Stimulated activated CD4-positive, alpha-beta T cell treated with anti-CD3 and anti-CD28 coated beads, Interleukin-4, amount 100 ng/mL, for 1 hour (primary cell): Measurements from ENCODE around the gene PACS2.
"Not testable (repeated sequence)": the region's sequence is repeated elsewhere in the genome, so short reads cannot be mapped to it uniquely, and the experiment has no call there.

Experiments used
- DNase-seq: peaks from one replicate; pipeline ENCODE4 v3.0.0-alpha.2; 2020

The PACS2 gene

DNA sequence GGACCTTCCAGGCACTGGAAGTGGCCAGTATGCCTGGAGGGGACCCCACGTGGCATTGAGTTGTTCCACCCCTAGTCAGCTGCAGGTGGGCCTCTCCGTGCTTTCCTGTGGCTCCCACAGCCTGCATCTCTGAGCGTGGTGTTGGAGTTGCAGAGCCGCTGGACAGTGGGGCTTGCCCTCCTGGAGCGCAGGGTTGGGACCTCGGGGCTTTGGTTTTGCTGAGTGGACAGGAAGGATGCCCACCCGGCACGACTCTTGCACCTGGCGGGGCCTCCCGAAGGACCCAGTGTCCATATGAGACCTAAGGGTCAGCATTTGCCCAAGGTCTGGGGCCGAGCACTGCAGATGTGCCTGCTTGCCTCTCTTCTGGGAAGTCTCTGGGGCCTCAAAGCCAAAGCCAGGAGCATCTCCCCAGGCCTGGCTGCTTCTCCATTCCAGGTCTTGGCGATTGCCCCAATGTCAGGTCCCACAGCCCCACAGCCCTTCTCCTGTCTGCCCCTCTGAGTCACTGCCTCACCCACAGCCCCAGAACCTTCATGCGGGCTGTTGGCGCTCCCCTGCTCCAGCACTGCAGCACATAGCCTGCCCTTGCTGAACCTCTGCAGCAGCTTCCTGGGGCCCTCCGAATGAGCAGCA lies 1.5 kb downstream of the PACS2 start:
- no peak for DNase-seq

DNA sequence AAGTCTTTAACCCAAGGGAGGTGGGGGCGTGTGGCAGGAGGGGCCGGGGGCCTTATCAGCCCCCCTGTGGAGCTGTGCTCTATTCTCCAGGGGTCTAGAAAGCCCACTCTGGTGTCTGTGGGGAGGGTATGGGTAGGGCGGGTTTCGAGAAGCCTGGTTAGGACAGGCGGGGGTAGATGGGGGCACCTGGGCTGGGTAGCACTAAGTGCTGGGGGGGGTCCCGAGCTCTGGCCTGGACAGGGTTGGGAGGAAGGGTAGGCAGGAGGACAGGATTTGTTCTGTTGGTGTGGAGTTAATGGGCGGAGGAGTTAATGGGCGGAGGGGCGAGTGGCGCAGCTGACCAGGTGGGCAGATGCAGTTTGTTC lies 2.0 kb downstream of the PACS2 start:
- no peak for DNase-seq

DNA sequence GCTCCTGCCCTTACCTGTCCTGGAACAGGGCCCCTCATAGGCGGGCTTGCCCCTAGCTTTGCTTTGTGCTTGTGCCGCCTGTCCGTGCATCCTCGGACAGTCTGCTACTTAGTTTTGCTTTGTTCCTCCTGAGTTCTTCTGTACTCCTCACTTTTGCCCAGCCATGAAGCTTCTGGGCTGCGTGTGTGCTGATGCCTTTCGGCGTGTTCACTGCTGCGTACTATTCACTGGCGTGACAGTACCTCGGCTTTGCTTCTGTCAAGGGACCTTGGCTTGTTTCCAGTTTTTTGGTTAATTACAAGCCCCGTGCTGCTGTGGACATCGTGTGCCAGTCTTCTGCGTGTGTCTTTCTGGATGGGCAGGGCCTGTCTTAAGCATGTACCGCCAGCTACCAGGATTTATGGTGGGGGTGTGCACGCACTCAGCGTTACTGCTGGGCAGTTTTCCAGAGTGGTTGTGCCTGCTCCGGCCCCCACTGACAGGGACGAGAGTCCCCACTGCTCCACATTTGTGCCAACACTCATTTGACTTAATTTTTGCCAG lies 2.5 kb downstream of the PACS2 start:
- no peak for DNase-seq

DNA sequence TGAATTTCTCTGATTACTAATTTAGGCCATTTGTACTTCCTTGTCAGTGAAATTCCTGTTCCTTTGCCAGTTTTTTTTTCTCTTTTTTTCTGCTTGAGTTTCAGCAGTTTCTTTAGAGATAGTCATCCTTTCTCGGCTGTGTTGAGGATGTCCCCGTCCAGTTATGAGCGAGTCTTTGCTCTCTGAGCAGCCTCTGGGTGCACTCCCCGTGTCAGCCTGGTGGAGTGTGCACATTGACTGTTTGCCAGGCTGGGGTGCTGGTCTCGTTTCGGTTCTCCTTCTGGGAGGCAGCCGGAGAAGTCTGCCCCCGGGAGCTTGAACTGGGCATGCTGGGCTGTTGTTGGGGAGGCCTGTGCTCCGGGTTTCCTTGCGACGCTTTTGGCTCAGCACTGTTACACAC lies 3.0 kb downstream of the PACS2 start:
- no peak for DNase-seq

DNA sequence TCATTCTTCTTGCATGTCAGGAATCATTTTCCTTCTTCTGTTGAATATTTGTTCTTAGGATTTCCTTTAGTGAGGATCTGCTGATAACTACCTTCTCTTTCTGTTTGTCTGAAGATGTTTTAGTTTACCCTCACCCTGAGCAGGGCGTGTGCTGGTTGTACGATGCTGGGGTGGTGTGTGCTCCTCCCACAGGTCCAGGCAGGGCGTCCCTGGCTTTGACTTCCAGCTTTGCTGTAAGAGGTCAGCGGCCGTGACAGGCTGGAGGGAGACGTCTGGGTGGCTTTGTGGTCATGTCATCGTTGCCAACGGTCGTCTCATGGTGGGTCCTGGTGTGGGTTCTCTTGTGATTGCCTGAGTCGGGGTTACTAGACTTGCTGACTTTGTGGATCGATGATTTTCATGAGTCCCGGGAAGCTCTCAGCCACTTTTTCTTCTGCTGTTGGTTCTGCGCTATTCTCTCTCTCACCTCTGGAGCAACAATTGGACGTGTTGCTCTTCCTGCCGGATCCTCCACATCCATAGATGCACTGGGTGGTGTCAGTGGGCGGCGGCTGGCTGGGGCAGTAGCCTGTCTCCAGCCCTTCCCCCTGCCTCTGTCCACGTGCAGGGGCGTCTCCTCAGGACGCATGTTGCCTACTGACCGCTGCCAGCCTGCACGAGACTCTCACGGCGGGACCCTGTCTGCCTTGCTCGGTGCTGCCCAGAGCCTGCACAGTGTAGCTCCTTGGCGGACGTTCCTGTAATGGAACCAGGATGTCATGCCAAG lies 8.4 kb downstream of the PACS2 start:
- no peak for DNase-seq

DNA sequence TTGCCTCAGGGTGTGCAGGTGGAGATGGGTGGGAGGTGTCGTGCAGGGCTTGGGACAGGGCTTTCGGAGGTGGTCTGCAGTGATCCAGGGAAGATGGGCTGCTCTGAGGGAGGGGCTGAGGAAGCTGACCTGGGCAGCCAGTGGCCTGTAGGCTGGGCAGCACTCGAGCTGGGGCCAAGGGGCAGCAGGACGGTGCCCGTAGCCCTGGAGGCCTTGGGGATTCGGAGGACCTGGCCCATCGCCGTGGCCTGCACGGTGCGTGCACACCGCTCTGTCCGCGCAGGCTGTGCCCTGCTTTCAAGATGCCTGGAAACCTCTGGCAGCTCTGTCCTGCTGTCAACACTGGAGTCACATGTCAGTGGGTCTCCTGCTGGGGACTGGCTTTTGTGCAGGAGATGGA lies 9.1 kb downstream of the PACS2 start:
- no peak for DNase-seq

DNA sequence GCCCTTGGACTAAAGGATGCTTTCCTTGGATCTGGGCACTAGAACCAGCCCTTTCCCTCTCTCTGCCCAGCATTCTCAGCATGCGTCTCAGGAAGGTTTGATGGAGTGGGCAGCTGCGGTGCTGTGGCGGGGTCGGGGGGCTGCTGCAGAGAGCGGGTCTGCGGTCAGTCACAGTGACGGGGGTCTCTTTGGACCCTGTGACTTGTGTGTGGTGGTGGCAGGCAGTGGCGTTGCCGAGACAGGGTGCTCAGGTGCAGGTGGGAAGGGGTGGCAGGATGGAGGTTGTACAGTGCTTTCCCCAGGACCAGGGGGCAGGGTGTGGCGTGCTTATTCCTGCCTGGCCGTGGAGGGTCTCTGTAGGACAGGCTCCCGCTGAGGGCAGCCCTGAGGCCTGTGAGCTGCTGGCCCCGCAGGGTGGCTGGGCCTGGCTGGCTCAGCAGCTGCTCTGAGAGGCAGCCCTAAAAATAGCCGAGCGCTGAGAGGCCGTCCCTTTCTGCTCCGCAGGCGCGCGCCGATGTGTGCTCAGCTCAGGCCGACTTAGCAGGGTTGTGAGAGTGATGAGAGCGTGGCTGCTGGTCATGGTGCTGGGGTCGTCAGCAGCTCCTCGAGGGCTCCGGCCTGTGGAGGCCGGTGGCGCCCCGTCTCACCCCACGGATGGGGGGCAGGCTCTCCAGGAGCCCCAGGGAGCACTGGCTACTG lies 9.7 kb downstream of the PACS2 start:
- no peak for DNase-seq

DNA sequence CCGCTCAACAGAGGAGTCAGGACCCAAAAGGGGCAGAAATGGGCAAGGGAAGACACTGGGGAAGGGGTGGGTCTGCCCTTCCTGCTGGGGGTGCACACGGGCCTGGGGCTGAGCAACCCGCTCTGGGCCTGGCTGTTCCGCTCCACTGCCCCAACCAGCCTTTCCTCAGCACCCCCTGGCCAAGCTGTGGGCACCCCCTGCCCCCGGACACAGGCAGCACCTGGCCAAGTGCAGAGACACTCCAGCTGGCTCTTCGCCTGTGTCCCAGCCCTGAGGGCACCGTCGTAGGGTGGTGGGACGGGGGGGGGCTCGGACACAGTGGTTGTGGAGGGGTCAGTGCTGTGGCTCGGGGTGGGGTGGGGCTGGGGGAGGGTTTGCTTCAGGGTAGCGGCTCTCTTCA lies 10.3 kb downstream of the PACS2 start:
- DNase-seq: no peak

DNA sequence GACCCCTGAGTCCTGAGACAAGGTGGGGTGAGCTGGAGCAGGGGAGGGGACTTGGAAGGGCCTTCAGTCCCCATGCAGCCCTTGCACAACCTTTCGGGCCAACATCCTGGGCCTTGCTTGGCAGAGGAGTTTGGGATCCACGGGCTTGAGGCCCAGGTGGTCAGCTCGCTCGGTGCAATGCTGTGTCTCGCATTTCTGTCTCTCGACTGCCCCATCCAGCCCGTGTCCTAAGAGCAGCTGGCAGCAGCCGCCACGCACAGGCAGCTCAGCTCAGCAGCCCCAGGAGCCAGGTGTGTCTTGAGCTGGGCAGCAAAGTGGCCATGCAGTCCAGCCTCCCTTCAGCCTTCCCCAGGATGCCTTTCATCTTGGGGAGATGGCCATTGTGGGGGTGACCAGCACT lies 10.8 kb downstream of the PACS2 start:
- no peak for DNase-seq

DNA sequence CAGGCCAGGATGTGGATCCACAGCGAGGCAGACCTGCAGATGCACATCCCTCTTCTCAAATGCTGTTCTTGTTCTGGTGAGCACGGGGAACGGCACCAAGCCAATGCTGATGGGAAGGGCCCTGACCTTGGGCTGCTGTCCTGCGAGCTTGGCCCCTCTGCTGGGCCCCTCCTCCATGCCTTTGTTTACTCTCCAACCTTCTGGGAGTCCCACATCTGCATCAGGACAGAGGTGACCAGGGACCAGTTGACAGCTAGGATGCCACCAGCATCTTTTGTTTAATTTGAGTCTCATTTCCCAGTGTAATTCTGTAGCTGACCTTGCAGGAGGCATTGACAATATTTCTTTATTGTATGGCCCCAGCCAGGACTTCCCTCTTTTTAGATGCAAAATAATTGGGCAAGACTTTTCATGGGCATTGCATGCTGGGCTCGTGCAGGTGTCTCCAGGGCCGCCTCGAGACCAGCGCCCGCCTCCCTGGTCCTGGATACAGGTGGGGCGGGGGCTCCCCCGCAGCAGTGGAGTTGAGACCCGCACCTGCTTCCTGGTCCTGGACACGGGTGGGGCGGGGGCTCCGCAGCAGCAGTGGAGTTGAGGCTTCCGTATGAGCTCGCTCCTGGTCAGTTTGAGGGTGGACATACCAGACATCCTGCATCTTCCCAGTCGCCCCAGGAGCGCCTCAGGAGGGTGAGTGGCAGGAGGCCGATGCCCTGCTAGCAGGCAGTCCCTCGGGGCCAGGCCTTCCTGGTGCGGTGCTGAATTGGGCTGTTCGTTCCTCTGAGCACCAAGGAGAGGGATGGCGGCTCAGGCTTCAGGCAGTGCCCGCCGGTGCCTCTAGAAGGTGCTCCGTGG lies 11.4 kb downstream of the PACS2 start:
- DNase-seq: no peak

DNA sequence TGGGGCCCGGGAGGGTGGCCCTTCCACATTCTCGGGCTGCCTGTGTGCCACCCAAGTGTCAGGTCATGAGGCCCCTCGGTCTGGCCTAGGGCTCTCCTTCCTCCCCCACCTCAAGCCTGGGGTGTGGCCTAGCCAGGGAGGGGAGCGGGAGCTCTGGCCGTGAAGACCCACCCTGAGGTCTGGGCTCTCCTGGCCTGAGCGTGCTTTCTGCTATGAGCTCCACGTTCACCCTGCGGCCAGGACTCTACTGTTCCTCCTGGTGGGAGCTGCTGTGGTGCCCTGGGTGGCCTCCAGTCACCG lies 12.0 kb downstream of the PACS2 start:
- no peak for DNase-seq

DNA sequence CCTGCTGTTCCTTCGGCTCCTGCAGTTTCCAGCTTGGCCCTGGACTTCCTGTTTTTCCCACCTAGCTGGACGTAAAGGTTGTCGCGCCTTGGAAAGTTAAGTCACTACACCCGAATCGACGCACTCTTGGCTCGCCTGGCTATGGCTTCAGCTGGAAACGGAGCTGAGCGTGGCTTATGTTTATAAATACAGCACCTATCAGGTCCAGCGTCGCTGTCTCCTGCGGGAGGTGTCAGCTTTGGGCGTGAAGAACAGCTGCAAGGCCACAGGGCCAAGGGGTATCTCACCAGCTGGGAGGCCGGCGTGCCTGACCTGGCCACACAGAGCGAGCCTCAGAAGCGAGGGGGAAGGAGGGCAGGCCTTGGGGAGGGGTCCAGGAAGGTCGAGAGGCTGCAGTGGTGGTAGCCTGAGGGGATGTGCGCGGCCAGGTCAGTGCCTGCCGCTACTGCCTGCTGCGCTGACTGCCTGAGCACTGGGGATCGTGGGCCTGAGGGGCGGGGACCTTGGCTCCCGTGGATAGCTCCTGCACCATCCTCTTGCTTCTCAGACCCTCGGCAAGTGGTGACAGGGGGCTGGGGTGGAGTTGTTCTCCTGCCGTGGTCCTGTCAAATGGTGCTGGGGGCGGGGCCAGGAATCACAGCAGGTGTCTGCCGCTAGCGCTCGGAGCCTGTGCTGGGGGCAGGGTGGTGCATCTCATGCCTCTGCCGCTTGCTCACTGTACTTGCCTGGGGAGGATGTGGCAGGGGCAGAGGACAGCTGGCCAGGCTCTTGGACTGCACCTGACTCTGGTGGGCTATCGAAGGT lies 12.5 kb downstream of the PACS2 start:
- no peak for DNase-seq

DNA sequence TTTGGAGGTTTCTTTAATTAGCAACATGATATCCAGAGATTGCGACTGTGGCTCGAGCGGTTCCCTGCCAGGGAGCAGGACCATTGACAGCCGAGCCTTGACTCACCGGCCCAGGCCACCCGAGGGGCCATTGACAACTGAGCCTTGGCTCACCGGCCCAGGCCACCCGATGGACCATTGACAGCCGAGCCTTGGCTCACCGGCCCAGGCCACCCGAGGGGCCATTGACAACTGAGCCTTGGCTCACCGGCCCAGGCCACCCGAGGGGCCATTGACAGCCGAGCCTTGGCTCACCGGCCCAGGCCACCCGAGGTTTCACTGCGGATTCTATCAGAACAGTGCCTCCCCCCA lies 13.1 kb downstream of the PACS2 start:
- DNase-seq: not testable (repeated sequence)

DNA sequence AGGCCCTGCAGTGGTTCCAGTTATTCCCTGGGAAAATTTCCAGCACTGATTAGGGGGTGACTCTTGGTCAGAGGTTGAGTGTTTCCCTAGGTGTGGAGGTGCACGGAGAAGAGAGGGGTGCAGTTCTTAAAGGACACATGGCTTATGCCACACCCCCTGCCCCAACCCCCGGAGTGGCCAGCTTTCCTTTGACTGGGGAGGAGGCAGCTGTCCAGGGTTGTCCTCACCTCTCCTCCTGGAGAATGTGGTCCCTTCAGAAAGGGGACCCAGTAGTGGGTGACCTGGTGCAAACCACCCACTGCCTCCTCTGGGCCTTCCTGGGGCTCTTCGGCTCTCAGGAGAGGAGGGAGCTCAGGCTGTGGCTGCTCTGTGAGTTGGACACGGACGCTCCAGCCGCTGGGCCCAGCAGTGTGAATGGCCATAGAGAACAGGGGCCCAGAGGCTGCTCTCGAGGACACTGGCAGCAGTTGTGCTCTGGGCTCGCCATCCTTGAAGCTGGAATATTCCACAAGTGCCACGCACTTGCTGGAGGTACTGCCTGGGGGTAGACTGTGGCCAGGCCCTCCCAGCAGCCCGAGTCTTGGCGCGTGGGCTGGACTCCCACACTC lies 13.6 kb downstream of the PACS2 start:
- DNase-seq: no peak

DNA sequence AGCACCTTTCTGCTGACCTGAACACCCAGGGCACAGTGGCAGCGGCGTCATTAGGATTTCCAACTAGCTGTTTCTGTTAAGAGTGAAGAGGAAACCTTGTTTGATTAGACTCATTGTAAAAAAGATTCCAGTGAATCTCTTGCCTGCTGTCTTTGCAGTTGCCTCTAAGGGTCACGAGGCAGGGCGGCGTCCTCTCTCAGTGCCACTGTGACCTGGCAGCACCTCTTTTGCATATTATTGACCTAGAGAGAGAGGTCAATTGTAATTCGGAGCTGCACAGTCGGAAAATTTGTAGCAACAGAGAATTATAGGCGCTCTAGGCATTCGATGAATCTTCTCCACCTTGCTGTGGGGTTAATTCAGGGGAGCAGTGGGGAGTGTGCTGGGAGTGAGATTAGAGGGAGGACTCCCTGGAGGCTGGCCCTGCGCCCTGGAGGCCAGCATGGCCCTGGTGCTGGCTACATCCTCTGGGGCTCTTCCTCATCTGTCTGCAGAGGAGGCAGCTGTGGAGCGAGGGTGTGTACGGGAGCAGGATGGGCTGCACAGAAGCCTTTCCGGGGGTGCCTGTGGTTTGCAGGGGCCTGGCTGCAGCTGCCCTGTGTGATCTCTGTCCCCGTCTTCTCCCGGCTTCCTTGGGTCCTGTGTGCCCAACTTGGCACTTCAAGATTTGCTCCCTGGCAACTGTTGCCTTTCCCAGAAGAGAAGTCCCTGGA lies 14.3 kb downstream of the PACS2 start:
- DNase-seq: no peak

DNA sequence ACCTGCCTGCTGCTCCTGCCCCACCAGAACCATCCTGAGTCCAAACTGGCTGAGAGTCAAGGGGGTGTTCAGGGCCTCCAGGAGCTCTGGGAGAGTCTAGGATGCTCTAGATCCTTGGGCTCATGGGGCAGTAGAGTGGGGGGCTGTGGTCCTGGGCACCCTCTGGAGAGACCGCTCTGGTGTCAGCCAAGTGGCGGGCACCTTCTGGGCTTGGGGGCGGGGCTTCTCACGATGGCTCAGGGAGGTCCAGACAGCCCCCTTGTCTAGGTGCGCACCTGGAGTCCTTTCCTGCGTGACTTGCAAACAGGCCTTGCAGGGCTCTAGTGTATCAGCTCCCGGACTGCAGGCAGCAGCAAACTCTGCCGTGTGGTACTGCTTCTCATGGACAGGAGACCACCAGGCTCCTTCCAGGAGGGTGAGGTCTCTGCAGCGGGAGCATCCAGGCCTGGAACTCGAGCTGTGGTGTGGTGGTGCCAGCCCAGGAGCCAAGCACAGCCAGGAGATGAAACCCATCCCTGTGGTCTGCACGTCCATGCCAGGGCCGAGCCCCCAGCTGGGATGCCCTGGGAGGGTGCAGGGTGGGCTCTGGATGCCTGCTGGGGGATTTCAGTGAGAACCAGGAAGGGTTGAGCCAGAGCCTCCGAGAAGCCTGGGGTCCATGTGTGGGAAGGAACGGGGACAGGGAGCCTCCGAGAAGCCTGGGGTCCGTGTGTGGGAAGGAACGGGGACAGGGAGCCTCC lies 15.0 kb downstream of the PACS2 start:
- no peak for DNase-seq

DNA sequence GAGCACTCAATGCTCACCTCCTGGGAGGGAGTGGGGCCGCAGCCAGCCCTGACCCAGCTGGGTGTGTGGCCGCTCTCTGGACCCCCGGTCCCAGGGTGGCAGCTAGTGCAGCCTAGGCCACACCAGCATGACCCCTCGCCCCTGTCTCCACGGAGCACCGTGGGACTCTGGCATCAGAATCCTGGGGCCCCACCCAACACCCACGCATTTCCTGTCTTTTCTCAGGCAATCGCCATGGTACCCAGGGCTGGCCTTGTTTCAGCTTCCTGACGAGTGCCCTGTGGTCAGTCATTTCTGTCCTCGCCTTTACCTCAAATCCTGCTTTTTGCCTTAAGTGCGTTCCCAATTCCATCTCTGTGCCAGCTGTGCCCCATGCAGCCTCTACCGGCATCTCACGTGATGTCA lies 15.9 kb downstream of the PACS2 start:
- DNase-seq: no peak

DNA sequence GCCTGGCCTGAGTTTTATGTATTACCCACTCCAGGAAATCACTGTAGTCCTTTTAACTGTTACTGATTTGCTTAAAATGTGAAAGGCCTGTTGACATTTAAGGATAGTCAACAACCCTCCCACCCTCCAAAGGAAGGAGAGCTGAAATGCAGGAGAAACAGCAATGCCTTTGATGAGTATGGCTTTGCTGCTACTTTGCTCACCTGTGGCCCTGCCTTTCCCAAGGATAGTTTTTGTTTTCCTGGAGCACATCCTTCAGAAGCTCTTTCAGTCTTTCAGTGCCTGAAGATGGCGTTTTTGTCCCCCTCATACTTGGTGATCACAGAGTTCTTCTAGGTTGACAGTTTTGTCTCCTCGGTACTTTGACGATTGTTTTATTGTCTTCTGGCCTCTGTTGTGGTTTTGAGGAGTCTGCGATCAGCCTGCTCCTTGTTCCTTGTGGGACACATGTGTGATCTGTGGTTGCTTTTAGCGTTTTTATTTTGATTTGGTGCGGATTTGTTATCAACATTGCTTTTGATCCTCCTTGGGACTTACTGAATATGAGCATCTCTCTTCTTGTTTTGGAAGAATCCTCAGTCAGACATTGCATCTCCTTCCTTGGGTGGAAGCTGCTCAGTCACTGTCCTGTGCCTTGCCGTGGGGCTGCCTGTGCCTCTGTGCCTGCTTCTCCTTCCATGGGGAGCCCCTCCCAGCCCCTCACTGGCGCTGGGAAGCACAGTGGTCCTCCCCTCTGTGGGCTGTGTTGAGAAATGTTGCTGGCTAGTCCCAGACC lies 17.2 kb downstream of the PACS2 start:
- no peak for DNase-seq

DNA sequence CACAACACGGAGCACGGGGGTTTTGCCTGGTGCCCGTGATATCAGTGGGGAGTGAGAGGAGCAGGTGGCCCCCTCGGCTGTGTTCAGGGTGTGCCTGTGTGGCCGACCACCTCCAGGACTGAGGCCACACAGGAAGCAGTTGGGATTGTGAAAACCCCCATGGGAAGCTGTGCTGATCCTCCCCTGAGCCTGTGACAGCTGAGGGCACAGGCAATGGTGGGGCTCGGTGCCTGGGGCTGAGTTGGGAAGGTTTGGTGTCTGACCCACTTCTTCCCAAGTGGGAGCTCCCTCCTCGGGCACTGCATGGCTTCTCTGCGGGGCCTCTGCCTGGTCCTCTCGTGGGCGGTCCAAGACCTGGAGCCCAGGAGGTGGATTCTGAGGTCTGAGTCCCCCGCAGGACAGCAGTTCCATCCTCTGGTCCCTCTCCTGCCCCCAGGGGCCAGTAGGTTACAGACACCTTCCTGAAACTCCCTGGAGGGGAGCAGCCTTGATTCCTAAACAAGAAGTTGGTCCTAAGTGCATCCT lies 17.9 kb downstream of the PACS2 start:
- no peak for DNase-seq
